Measurements from ENCODE around the gene FOXD2.

FOXD2 gene

DNA sequence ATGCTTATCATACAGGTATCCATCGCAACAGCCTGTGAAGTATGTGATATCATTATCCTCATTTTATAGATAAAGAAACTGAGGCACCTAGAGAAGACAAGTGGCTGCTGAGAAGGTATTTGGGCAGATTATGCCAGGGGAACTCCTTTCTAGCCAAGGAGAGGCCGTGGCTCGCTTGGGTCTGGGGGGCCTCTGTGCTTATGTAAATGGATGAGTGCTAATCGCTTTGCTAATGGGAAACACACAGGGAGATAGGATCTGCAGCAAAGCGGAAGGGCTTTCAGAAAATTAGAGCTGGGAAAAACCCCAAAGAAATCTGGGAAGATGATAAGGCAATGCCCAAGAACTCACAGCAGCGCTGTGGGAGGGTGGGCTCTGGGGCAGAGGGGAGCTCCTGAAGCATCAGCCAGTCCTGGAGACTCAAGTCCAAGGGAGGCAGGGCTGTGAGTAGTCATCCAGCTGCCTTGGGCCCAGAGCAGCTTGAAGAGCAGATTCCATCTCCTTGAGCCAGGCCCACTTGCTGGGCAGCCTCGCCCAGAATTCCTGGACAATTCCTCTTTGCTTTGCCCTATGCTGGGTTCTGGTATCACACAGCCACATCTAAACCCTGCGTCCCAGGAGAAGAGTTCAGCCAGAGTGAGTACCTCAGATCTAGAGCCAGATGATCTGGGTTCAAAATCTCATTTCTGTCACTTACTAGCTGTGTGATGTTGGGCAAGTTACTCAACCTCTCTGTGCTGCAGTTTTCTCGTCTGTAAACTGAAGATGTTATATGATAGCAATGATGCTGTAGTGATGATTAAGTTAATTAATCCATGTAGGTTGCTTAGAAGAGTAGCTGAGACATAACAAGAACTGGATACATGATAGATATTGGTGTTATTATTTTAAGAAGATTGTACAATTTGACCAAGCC, 36.7 kb downstream of the FOXD2 start:
- peaks cover 7% of the 10 kb centered on the region for H3K4me1 Mint-ChIP-seq (ENCODE audit: low read depth)
- H3K27ac Mint-ChIP-seq = no peak overlapping the region
- no peaks in the 10 kb centered on the region for H3K36me3 Mint-ChIP-seq (ENCODE audit: low read depth)
- no peak overlapping the region for H3K4me3 Mint-ChIP-seq
- intact Hi-C loops (cut with micrococcal nuclease) = no loop called here
- no peaks in the 10 kb centered on the region for H3K9me3 Mint-ChIP-seq
- H3K27me3 Mint-ChIP-seq = peaks cover 30% of the 10 kb centered on the region

DNA sequence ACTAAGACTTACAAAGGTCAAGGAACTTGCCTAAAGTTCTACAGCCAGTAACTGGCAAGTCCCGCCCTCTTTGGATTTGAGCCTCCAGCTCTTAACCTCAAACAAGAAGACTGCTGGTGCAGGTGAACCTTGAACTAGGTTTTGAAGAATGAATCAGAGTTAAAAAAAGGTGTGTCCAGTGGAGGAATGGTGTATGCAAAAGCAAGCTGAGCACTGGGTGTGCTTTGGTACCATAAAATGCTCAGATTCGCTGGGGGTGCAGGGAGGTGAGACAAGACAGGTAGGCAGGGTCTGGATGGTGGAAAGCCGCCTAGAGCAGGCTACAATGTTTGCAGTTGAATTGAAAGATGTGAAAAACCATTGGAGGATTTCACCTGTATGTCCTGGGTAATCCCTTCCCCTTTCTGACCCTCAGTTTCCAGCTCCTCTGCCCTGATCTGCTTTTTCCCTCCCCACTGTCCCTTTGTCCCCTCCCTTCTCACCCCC, 39.8 kb downstream of the FOXD2 start:
- H3K9me3 Mint-ChIP-seq = no peaks in the 10 kb centered on the region
- H3K27me3 Mint-ChIP-seq = peaks cover 26% of the 10 kb centered on the region
- no peaks in the 10 kb centered on the region for H3K36me3 Mint-ChIP-seq (ENCODE audit: low read depth)
- intact Hi-C loops (cut with micrococcal nuclease) = no loop called here
- H3K4me1 Mint-ChIP-seq (ENCODE audit: low read depth) = peaks cover 9% of the 10 kb centered on the region
- no peak overlapping the region for H3K27ac Mint-ChIP-seq
- no peak overlapping the region for H3K4me3 Mint-ChIP-seq

DNA sequence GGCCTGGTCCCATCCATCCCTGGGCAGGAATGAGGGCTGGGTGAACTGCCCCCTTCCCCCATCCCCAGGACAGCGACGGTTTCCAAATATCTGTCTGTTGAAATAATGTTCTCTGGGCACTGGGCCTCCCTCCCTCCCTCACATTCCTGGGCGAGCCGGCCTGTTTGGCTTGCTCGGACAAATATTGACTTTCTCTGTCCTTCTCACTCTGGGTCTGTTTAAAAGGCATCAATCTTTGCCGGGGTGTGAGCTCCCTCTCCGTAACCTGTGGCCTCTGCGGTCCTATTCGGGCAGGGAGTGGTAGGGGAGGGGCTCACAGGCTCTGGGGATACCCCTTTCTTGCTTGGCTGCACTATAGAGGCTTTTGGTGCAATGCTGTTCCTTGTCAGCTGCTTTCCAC, 40.2 kb downstream of the FOXD2 start:
- no peaks in the 10 kb centered on the region for H3K36me3 Mint-ChIP-seq (ENCODE audit: low read depth)
- no peak overlapping the region for H3K27ac Mint-ChIP-seq
- peaks cover 14% of the 10 kb centered on the region for H3K4me1 Mint-ChIP-seq (ENCODE audit: low read depth)
- H3K27me3 Mint-ChIP-seq = peaks cover 26% of the 10 kb centered on the region
- H3K4me3 Mint-ChIP-seq = no peak overlapping the region
- intact Hi-C loops (cut with micrococcal nuclease) = no loop called here
- H3K9me3 Mint-ChIP-seq = no peaks in the 10 kb centered on the region

DNA sequence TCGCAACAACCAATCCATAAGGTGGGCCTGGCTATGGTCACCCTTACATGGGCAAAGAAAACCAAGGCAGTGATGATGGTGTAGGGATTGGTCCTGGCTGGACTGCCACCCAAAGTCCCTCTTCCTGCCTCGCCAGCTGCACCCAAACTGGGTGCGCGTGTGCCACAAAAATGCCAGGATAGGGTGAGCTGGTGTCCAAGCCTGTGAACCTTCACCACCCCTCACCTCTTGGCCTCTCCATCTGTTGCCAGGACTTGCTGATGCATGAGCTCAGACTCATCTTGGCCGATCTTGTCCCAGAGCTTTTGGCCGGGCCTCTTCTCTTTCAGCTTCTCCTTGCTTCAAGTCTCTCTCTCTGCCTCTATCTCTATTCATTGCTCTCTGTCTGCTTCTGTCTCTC, 41.8 kb downstream of the FOXD2 start:
- intact Hi-C loops (cut with micrococcal nuclease) = no loop called here
- no peak overlapping the region for H3K27ac Mint-ChIP-seq
- peaks cover 22% of the 10 kb centered on the region for H3K4me1 Mint-ChIP-seq (ENCODE audit: low read depth)
- no peaks in the 10 kb centered on the region for H3K9me3 Mint-ChIP-seq
- peaks cover 26% of the 10 kb centered on the region for H3K27me3 Mint-ChIP-seq
- no peaks in the 10 kb centered on the region for H3K36me3 Mint-ChIP-seq (ENCODE audit: low read depth)
- no peak overlapping the region for H3K4me3 Mint-ChIP-seq

DNA sequence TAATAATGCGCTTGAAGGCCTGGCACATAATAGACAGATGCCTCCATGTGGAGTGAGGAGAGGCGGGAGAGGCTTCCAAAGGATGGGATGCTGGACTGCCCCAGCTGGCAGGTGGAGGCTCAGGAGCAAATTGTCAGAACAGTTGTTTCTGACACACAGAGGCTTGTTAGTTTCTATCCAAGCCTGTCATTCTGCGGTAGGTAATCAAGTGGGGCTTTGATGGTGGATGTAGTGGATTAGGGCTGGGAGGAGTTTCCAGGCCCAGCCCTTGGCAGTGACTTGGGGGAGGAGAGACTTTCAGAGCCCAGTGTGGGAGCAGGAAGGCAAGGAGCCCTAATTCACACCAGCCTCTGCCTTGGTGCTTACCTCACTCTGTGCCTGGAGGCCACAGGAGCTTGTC, 44.1 kb downstream of the FOXD2 start:
- Mint-ChIP-seq H3K4me1 (ENCODE audit: low read depth) (peaks cover 22% of the 10 kb centered on the region), H3K4me3 (no peak overlapping the region), H3K27me3 (peaks cover 28% of the 10 kb centered on the region), H3K36me3 (ENCODE audit: low read depth) (no peaks in the 10 kb centered on the region), H3K27ac (no peak overlapping the region), H3K9me3 (no peaks in the 10 kb centered on the region)
- intact Hi-C loops (cut with micrococcal nuclease) = no loop called here

DNA sequence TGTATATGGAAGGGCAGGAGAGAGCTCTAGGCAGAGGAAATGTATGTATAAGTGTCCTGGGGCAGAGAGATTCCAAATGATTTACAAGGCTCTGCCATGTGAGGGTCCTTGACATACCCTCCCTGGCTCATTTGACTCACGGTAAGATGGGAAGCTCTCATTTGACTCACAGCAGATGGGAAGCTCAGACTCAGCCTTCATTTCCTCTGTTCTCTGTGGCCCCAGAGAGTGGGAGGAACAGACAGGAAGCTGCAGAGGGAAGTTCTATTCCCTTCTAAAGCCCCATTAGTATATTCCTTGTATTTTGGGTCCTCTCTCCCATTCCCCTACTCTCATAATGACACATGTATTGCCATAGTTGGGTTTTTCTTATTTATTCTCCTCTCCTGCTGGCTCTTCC, 44.9 kb downstream of the FOXD2 start:
- Mint-ChIP-seq H3K4me1 (ENCODE audit: low read depth) (peaks cover 22% of the 10 kb centered on the region), H3K27ac (no peak overlapping the region), H3K27me3 (peaks cover 27% of the 10 kb centered on the region), H3K9me3 (no peaks in the 10 kb centered on the region), H3K36me3 (ENCODE audit: low read depth) (no peaks in the 10 kb centered on the region), H3K4me3 (no peak overlapping the region)
- intact Hi-C loops (cut with micrococcal nuclease) = no loop called here

DNA sequence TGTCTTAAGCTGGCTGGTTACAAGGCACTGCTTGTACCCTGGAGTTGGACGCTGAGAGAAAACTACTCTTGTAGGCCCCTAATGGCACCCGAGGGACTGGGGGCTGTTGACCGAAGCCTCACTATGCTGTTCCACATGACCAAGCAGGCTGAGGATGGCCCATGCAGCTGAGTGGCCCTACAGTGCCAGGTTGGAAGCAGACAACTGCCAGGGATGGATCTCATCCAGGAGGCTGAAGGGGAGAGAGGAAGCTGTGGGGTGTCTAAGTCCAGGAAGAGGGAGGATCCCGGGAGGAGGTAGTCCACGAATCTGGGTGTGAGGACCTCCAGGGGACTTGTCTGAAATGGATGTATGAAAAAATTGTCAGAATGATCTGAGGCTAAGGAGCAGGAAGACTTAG, 45.8 kb downstream of the FOXD2 start:
- Mint-ChIP-seq H3K9me3 (no peaks in the 10 kb centered on the region), H3K36me3 (ENCODE audit: low read depth) (no peaks in the 10 kb centered on the region), H3K4me3 (no peak overlapping the region), H3K4me1 (ENCODE audit: low read depth) (peaks cover 22% of the 10 kb centered on the region), H3K27me3 (peaks cover 21% of the 10 kb centered on the region), H3K27ac (no peak overlapping the region)
- intact Hi-C loops (cut with micrococcal nuclease) = no loop called here

DNA sequence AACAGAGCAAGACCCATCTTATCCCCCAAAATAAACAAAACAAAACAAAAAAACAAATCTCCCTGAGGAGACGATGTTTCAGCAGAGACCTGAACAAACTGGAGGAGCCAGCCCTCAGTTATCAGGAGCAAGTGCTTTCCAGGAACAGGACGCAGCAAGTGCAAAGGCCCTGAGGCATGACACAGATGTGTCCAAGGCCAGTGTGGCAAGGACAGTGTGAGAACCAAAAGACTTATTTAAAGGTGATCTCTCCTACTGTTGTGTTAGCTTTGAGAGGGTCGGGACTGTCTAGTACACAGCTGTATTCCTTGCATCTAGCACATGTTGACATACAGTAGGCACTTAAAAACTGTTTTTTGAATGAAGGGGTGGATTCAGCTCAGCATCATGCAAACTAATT, 48.0 kb downstream of the FOXD2 start:
- intact Hi-C loops (cut with micrococcal nuclease) = no loop called here
- H3K9me3 Mint-ChIP-seq = no peaks in the 10 kb centered on the region
- no peaks in the 10 kb centered on the region for H3K36me3 Mint-ChIP-seq (ENCODE audit: low read depth)

DNA sequence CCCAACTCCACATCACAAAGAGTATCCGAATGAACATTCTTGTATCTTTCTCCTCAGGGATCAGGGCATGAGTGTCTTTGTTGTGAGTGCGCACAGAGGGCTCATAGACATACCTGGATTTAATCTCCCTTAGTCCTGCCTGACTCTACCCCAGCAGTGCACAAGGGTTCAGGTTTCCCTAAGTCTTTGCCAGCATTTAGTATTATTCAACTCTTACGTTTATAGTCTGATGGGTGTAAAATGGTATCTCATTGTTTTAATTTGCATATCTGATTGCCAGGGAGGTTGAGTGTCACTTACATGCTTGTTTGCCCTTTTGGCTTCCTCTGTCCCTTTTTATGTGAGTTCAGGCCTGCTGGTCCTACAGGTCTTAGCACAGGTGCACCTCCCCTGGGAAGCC, 49.5 kb downstream of the FOXD2 start:
- H3K4me1 Mint-ChIP-seq (ENCODE audit: low read depth) = peaks cover 23% of the 10 kb centered on the region
- no peaks in the 10 kb centered on the region for H3K9me3 Mint-ChIP-seq
- no peaks in the 10 kb centered on the region for H3K36me3 Mint-ChIP-seq (ENCODE audit: low read depth)
- no peak overlapping the region for H3K4me3 Mint-ChIP-seq
- intact Hi-C loops (cut with micrococcal nuclease) = no loop called here
- H3K27me3 Mint-ChIP-seq = peaks cover 15% of the 10 kb centered on the region
- H3K27ac Mint-ChIP-seq = no peak overlapping the region

More for the DNA sequence above, 48.0 kb downstream of the FOXD2 start:
- Mint-ChIP-seq H3K4me1 (ENCODE audit: low read depth) (peaks cover 22% of the 10 kb centered on the region), H3K4me3 (no peak overlapping the region), H3K27me3 (peaks cover 17% of the 10 kb centered on the region), H3K27ac (no peak overlapping the region)

DNA sequence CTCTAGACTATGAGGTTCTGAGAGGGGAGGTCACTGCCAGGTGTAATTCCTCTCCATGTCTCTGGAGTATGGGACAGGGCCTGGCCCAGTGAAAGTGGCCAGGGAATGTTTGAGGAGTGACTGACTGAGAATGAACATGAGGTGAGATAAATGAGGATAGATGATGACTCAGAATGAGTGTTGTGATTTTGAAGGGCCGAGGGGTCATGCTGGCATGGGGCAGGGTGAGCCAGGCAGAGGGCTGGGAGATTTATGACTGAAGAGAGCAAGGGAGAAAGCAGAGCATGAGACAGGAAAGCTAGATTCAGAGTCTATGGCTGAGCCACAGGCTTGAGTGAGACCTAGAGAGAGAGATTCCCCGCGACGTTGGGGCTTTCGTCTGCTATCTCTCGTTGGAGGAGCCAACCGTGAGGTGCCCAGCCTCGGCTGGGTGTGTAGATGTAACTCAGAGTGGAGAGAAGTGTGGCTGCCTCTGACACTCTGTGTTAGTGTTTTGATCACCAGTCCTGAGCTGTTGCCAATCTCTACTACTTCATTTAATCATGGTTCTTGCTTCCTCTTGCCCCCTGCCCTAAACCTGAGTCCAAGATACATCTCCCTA, 50.1 kb downstream of the FOXD2 start:
- Mint-ChIP-seq H3K9me3 (no peaks in the 10 kb centered on the region), H3K36me3 (ENCODE audit: low read depth) (no peaks in the 10 kb centered on the region), H3K4me1 (ENCODE audit: low read depth) (peaks cover 20% of the 10 kb centered on the region), H3K27ac (no peak overlapping the region), H3K27me3 (peaks cover 19% of the 10 kb centered on the region), H3K4me3 (no peak overlapping the region)
- intact Hi-C loops (cut with micrococcal nuclease) = no loop called here

Measured in dendritic cell treated with granulocyte-macrophage colony-stimulating factor and Interleukin-4, amounts not matched to agents 40 ng/mL and 50 ng/mL, for 4 days (primary cell).